T-helper 9 cell (primary cell): ENCODE measurements around the gene BCL10.
A peak's percentile ranks its signal among the peaks of the same experiment; 100 is the strongest.

ENCODE experiments used
- DNase-seq: peaks from one replicate; pipeline ENCODE4 v3.0.0-alpha.2; 2020
- total RNA-seq, 2 donors: gene quantifications; one replicate each; lab custom pipeline; 2026; lab: John Stamatoyannopoulos, UW

Gene BCL10
- 46.9 to 72.2 reads per million in 2 donors for total RNA-seq

- peak; percentile 95 for DNase-seq
Measured at GRCh38 chr1:85276215-85276977, at the start of gene BCL10. BCL10 (minus strand) TSS chr1:85276632; CDS start chr1:85276352, 280 bp downstream.

GRCh38 chr1:85325920-85326319 lies 49.5 kb upstream of the BCL10 start:
- DNase-seq, result no peak

GRCh38 chr1:85323770-85324169 lies 47.3 kb upstream of the BCL10 start:
- no peak for DNase-seq

GRCh38 chr1:85322655-85323054 lies 46.2 kb upstream of the BCL10 start:
- no peak for DNase-seq

GRCh38 chr1:85321237-85321964 lies 45.0 kb upstream of the BCL10 start:
- DNase-seq, result no peak

GRCh38 chr1:85320371-85321131 lies 44.1 kb upstream of the BCL10 start:
- DNase-seq, result no peak

- no peak for DNase-seq
Measured at GRCh38 chr1:85319931-85320330, 43.5 kb upstream of the BCL10 start.

- DNase-seq, result no peak
Measured at GRCh38 chr1:85319491-85319890, 43.1 kb upstream of the BCL10 start.

- DNase-seq, result no peak
Measured at GRCh38 chr1:85318217-85318616, 41.8 kb upstream of the BCL10 start.

- DNase-seq, result no peak
Measured at GRCh38 chr1:85317560-85317959, 41.1 kb upstream of the BCL10 start.

- DNase-seq, result no peak
Measured at GRCh38 chr1:85316321-85316720, 39.9 kb upstream of the BCL10 start.

- DNase-seq, result no peak
Measured at GRCh38 chr1:85315789-85316188, 39.4 kb upstream of the BCL10 start.

- no peak for DNase-seq
Measured at GRCh38 chr1:85314726-85315125, 38.3 kb upstream of the BCL10 start.

- no peak for DNase-seq
Measured at GRCh38 chr1:85313888-85314696, 37.7 kb upstream of the BCL10 start.

- DNase-seq, result no peak
Measured at GRCh38 chr1:85311818-85312217, 35.4 kb upstream of the BCL10 start.

- no peak for DNase-seq
Measured at GRCh38 chr1:85308833-85309350, 32.5 kb upstream of the BCL10 start.

- peak; percentile 36 for DNase-seq
Measured at GRCh38 chr1:85307987-85308832, 31.8 kb upstream of the BCL10 start.

- DNase-seq, result no peak
Measured at GRCh38 chr1:85306236-85306635, 29.8 kb upstream of the BCL10 start.

- no peak for DNase-seq
Measured at GRCh38 chr1:85303440-85304162, 27.2 kb upstream of the BCL10 start.

GRCh38 chr1:85300140-85300539 lies 23.7 kb upstream of the BCL10 start:
- DNase-seq, result no peak
